ENCODE data around the gene GRAMD2B. TPM values are rescaled to one million over a fixed set of nuclear protein-coding genes. Genes with fewer than 3 reads are reported as not detected.

Gene GRAMD2B
- total and polyA plus RNA-seq, 2 of the 13 experiments (the other 11 are each of a cell fraction or from before 2014, with no cell fraction given), result 8.1 to 10.6 TPM

DNA sequence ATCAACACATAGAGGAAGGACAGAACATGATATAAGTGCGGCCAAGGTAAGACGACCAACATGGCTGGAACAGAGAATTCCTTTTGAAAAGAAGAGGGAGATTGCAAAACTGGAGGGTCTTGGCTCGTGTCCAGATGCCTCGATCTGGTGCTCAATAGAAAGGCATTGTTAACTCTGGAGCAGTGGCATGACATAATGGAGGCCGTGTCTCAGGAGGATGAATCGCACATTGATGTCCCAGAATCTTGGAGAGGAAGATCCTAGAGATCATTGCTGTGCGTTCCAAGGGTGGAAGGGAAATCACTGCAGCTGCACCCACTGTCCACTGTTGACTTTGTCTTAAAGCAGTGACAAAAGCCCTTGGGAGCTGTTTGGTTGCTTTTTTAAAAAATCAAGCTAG is 30.9 kb downstream of the GRAMD2B start (continued):
- TF ChIP-seq, protein P1, sequence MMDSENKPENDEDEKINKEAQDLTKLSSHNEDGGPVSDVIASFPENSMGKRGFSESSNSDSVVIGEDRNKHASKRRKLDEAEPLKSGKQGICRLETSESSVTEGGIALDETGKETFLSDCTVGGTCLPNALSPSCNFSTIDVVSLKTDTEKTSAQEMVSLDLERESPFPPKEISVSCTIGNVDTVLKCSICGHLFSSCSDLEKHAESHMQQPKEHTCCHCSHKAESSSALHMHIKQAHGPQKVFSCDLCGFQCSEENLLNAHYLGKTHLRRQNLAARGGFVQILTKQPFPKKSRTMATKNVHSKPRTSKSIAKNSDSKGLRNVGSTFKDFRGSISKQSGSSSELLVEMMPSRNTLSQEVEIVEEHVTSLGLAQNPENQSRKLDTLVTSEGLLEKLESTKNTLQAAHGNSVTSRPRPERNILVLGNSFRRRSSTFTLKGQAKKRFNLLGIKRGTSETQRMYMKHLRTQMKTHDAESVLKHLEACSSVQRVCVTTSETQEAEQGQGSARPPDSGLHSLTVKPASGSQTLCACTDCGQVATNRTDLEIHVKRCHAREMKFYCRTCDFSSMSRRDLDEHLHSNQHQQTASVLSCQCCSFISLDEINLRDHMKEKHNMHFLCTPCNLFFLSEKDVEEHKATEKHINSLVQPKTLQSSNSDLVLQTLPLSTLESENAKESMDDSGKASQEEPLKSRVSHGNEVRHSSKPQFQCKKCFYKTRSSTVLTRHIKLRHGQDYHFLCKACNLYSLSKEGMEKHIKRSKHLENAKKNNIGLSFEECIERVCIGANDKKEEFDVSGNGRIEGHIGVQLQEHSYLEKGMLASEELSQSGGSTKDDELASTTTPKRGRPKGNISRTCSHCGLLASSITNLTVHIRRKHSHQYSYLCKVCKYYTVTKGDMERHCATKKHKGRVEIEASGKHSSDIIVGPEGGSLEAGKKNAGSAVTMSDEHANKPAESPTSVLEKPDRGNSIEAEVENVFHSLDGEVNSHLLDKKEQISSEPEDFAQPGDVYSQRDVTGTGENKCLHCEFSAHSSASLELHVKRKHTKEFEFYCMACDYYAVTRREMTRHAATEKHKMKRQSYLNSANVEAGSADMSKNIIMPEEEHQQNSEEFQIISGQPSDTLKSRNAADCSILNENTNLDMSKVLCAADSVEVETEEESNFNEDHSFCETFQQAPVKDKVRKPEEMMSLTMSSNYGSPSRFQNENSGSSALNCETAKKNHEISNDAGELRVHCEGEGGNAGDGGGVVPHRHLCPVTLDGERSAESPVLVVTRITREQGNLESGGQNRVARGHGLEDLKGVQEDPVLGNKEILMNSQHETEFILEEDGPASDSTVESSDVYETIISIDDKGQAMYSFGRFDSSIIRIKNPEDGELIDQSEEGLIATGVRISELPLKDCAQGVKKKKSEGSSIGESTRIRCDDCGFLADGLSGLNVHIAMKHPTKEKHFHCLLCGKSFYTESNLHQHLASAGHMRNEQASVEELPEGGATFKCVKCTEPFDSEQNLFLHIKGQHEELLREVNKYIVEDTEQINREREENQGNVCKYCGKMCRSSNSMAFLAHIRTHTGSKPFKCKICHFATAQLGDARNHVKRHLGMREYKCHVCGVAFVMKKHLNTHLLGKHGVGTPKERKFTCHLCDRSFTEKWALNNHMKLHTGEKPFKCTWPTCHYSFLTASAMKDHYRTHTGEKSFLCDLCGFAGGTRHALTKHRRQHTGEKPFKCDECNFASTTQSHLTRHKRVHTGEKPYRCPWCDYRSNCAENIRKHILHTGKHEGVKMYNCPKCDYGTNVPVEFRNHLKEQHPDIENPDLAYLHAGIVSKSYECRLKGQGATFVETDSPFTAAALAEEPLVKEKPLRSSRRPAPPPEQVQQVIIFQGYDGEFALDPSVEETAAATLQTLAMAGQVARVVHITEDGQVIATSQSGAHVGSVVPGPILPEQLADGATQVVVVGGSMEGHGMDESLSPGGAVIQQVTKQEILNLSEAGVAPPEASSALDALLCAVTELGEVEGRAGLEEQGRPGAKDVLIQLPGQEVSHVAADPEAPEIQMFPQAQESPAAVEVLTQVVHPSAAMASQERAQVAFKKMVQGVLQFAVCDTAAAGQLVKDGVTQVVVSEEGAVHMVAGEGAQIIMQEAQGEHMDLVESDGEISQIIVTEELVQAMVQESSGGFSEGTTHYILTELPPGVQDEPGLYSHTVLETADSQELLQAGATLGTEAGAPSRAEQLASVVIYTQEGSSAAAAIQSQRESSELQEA (CRISPR knock-in tag; IDR thresholded peaks at IDR 0.05; ENCODE audit: not compliant biosample characterization), result no peak
- TF ChIP-seq, protein P2, sequence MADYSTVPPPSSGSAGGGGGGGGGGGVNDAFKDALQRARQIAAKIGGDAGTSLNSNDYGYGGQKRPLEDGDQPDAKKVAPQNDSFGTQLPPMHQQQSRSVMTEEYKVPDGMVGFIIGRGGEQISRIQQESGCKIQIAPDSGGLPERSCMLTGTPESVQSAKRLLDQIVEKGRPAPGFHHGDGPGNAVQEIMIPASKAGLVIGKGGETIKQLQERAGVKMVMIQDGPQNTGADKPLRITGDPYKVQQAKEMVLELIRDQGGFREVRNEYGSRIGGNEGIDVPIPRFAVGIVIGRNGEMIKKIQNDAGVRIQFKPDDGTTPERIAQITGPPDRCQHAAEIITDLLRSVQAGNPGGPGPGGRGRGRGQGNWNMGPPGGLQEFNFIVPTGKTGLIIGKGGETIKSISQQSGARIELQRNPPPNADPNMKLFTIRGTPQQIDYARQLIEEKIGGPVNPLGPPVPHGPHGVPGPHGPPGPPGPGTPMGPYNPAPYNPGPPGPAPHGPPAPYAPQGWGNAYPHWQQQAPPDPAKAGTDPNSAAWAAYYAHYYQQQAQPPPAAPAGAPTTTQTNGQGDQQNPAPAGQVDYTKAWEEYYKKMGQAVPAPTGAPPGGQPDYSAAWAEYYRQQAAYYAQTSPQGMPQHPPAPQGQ (CRISPR knock-in tag; IDR thresholded peaks at IDR 0.05; ENCODE audit: borderline replicate concordance), result no peak
- TF ChIP-seq FOXC1 (CRISPR knock-in tag; IDR thresholded peaks at IDR 0.05; ENCODE audit: borderline replicate concordance) (no peak), ZNF224 (CRISPR knock-in tag; IDR thresholded peaks at IDR 0.05) (no peak), ZNF282 (IDR thresholded peaks at IDR 0.05; ENCODE audit: partially characterized antibody) (no peak), MXI1 (IDR thresholded peaks at IDR 0.05; ENCODE audit: borderline replicate concordance, low read depth, low read length) (no peak), HNRNPK (IDR thresholded peaks at IDR 0.05; ENCODE audit: low read depth, low read length, poor library complexity, severe bottlenecking) (no peak), ZNF143 (CRISPR knock-in tag; IDR thresholded peaks at IDR 0.05) (no peak), ZNF205 (CRISPR knock-in tag; IDR thresholded peaks at IDR 0.05) (no peak)
- TF ChIP-seq, protein P3, sequence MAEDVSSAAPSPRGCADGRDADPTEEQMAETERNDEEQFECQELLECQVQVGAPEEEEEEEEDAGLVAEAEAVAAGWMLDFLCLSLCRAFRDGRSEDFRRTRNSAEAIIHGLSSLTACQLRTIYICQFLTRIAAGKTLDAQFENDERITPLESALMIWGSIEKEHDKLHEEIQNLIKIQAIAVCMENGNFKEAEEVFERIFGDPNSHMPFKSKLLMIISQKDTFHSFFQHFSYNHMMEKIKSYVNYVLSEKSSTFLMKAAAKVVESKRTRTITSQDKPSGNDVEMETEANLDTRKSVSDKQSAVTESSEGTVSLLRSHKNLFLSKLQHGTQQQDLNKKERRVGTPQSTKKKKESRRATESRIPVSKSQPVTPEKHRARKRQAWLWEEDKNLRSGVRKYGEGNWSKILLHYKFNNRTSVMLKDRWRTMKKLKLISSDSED (CRISPR knock-in tag; IDR thresholded peaks at IDR 0.05), result no peak
- TF ChIP-seq, protein P4, sequence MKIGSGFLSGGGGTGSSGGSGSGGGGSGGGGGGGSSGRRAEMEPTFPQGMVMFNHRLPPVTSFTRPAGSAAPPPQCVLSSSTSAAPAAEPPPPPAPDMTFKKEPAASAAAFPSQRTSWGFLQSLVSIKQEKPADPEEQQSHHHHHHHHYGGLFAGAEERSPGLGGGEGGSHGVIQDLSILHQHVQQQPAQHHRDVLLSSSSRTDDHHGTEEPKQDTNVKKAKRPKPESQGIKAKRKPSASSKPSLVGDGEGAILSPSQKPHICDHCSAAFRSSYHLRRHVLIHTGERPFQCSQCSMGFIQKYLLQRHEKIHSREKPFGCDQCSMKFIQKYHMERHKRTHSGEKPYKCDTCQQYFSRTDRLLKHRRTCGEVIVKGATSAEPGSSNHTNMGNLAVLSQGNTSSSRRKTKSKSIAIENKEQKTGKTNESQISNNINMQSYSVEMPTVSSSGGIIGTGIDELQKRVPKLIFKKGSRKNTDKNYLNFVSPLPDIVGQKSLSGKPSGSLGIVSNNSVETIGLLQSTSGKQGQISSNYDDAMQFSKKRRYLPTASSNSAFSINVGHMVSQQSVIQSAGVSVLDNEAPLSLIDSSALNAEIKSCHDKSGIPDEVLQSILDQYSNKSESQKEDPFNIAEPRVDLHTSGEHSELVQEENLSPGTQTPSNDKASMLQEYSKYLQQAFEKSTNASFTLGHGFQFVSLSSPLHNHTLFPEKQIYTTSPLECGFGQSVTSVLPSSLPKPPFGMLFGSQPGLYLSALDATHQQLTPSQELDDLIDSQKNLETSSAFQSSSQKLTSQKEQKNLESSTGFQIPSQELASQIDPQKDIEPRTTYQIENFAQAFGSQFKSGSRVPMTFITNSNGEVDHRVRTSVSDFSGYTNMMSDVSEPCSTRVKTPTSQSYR (CRISPR knock-in tag; IDR thresholded peaks at IDR 0.05; ENCODE audit: borderline replicate concordance), result no peak
- TF ChIP-seq, protein P5, sequence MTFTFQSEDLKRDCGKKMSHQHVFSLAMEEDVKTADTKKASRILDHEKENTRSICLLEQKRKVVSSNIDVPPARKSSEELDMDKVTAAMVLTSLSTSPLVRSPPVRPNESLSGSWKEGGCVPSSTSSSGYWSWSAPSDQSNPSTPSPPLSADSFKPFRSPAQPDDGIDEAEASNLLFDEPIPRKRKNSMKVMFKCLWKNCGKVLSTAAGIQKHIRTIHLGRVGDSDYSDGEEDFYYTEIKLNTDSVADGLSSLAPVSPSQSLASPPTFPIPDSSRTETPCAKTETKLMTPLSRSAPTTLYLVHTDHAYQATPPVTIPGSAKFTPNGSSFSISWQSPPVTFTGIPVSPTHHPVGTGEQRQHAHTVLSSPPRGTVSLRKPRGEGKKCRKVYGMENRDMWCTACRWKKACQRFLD (CRISPR knock-in tag; IDR thresholded peaks at IDR 0.05; ENCODE audit: borderline replicate concordance), result no peak

Measured in HepG2 (cell line).